Measurements from ENCODE around the gene CACNA1F. TPM values are rescaled to one million over a fixed set of nuclear protein-coding genes. Genes with fewer than 3 reads are reported as not detected.

CACNA1F gene
- total and polyA plus RNA-seq, 2 experiments from 2014 or later, result 0.02 to 0.45 TPM

DNA sequence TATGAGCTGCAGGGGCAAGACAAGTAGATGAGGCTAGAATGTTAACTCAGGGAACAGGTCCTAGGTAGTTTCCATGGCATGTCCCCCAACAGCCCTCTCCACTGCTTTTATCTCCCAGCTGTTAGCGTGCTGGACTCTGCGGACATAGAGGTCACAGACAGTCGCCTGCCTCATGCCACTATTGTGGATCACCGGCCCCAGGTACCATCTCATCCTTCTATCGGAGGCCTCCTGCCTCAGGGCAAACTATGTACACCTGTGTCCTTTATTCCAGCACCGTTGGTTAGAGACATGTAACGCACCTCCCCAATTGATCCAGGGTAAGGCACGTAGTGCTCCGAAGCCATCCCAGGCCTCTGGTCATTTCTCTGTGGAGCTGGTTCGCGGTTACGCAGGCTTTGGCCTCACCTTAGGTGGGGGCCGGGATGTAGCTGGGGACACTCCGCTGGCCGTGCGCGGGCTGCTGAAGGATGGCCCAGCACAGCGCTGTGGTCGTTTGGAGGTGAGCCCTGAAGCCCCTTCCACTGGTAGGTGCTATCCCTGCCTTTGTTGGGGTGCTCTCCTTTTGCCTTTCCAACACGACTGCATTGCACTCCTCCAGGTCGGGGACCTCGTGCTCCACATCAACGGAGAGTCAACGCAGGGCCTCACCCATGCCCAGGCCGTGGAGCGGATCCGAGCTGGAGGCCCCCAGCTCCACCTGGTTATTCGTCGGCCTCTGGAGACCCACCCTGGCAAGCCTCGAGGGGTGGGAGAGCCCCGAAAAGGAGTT, 68.4 kb downstream of the CACNA1F start:
- Histone ChIP-seq H3K4me3 (no peak overlapping the region), H3K36me3 (no peaks in the 10 kb centered on the region), H3K4me1 (ENCODE audit: low read depth) (peaks cover 11% of the 10 kb centered on the region), H3K9me3 (ENCODE audit: low read depth) (no peaks in the 10 kb centered on the region), H3K27ac (peak overlapping the region; percentile 86), H3K27me3 (no peaks in the 10 kb centered on the region)
- DNase-seq (ENCODE audit: low read depth in 1 of 2, low spot score in 1 of 2), result no peak
- TF ChIP-seq CTCF (IDR thresholded peaks at IDR 0.05; ENCODE audit: low read depth, low read length), result no peak

GRCh38 chrX:49163555-49164419, 69.4 kb downstream of the CACNA1F start:
- peak overlapping the region; percentile 86 for H3K27ac ChIP-seq

DNA sequence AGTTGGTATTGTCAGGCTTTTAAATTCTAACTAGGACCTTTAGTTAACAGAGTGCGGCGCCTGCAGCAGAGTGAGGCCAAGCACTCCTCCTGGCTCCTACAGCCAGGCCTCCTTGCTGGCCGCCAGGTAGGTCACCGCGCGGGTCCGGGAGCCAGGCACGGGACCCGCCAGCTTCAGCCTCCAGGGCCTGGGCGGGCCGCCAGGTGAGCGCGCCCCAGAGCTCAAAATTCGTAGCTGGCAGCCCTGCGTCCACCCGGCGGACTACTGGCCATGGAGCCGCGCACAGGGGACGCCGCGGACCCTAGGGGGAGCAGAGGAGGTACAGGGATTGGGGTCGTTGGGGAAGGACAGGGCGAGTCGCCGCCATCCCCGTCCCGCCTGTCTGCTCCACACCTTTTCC, 70.5 kb downstream of the CACNA1F start, which contains the start of gene MAGIX:
Gene MAGIX, plus strand, starts transcription at position 139 of the 400 bp plus-strand sequence. Its CDS starts 132 bp downstream, at position 271.
- no peak within 1 kb of the TSS for H3K4me3 ChIP-seq
- H3K27me3 ChIP-seq, result no peaks in the 10 kb centered on the region
- no peak for DNase-seq (ENCODE audit: low read depth in 1 of 2, low spot score in 1 of 2)
- H3K27ac ChIP-seq, result no peak within 1 kb of the TSS
- H3K4me1 ChIP-seq (ENCODE audit: low read depth), result peaks cover 5% of the 10 kb centered on the region
- no peaks in the 10 kb centered on the region for H3K36me3 ChIP-seq
- no peaks in the 10 kb centered on the region for H3K9me3 ChIP-seq (ENCODE audit: low read depth)
- no peak for TF ChIP-seq CTCF (IDR thresholded peaks at IDR 0.05; ENCODE audit: low read depth, low read length)

More at GRCh38 chrX:49163555-49164419, 69.4 kb downstream of the CACNA1F start:
- TF ChIP-seq CTCF (IDR thresholded peaks at IDR 0.05; ENCODE audit: low read depth, low read length), result peak; percentile 46
- no peaks in the 10 kb centered on the region for H3K9me3 ChIP-seq (ENCODE audit: low read depth)
- no peaks in the 10 kb centered on the region for H3K27me3 ChIP-seq
- DNase-seq (ENCODE audit: low read depth in 1 of 2, low spot score in 1 of 2), result peak; percentile 81 to 87
- peaks cover 11% of the 10 kb centered on the region for H3K4me1 ChIP-seq (ENCODE audit: low read depth)
- H3K4me3 ChIP-seq, result peak overlapping the region; percentile 16
- no peaks in the 10 kb centered on the region for H3K36me3 ChIP-seq

GRCh38 chrX:49161632-49162031, 71.5 kb downstream of the CACNA1F start:
- TF ChIP-seq CTCF (IDR thresholded peaks at IDR 0.05; ENCODE audit: low read depth, low read length), result no peak
- Histone ChIP-seq H3K4me3 (no peak overlapping the region), H3K27me3 (no peaks in the 10 kb centered on the region), H3K9me3 (ENCODE audit: low read depth) (no peaks in the 10 kb centered on the region), H3K36me3 (no peaks in the 10 kb centered on the region), H3K4me1 (ENCODE audit: low read depth) (no peaks in the 10 kb centered on the region), H3K27ac (no peak overlapping the region)
- no peak for DNase-seq (ENCODE audit: low read depth in 1 of 2, low spot score in 1 of 2)

GRCh38 chrX:49160908-49161307, 72.2 kb downstream of the CACNA1F start:
- TF ChIP-seq CTCF (IDR thresholded peaks at IDR 0.05; ENCODE audit: low read depth, low read length), result no peak
- DNase-seq (ENCODE audit: low read depth in 1 of 2, low spot score in 1 of 2), result no peak
- H3K27me3 ChIP-seq, result no peaks in the 10 kb centered on the region
- H3K27ac ChIP-seq, result no peak overlapping the region
- no peaks in the 10 kb centered on the region for H3K9me3 ChIP-seq (ENCODE audit: low read depth)
- H3K4me3 ChIP-seq, result no peak overlapping the region
- H3K36me3 ChIP-seq, result no peaks in the 10 kb centered on the region
- H3K4me1 ChIP-seq (ENCODE audit: low read depth), result no peaks in the 10 kb centered on the region
